ENCODE measurements around the gene CUX1.
"Not testable (repeated sequence)": the region's sequence is repeated elsewhere in the genome, so short reads cannot be mapped to it uniquely, and the experiment has no call there.

CUX1 gene

GRCh38 chr7:101990811-101991418 is 173.5 kb downstream of the CUX1 start:
- no peak for DNase-seq

DNA sequence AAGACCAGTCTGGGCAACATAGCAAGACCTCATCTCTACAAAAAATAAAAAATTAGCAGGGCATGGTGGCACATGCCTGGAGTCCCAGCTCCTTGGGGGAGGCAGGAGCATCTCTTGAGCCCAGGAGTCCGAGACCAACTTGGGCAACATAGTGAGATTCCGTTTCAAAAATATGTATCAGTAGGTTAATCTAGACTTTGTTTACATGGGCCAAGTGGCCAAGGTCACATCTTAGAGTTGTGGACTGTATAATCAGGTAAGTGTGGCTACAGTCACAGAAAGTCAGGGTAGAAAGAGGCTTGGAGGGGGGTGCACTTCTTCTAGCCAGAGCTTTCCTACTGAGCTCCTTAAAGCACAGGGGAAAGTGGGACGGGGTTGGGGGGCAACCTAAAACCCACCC is 174.4 kb downstream of the CUX1 start:
- DNase-seq: no peak

- DNase-seq: no peak
These were observed 175.9 kb downstream of the CUX1 start for GRCh38 chr7:101993311-101993710.

- DNase-seq: no peak
These were observed 177.7 kb downstream of the CUX1 start for GRCh38 chr7:101995121-101995520.

- no peak for DNase-seq
These were observed 178.8 kb downstream of the CUX1 start for GRCh38 chr7:101996131-101996691.

- no peak for DNase-seq
These were observed 179.4 kb downstream of the CUX1 start for GRCh38 chr7:101996876-101997275.

- DNase-seq: no peak
These were observed 180.8 kb downstream of the CUX1 start for GRCh38 chr7:101998029-101998905.

DNA sequence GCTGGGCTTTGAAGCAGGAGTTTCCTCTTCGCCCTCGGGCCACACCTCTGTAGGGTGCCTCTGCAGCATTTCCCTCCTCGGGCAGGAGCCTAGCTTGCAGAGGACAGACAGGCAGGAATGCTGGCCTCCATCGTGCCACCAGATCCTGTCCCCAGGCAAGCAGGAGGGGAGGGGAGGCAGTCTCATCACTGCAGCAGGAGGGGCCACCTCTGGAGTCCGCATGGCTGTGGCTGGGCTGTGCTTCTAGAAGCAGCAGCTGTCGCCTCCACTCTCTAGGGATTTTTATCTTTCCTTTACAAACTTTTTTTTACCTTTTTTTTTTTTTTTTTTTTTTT is 181.4 kb downstream of the CUX1 start:
- DNase-seq: no peak

GRCh38 chr7:101999393-101999792 is 182.0 kb downstream of the CUX1 start:
- no peak for DNase-seq

GRCh38 chr7:102000123-102000522 is 182.7 kb downstream of the CUX1 start:
- DNase-seq: no peak

DNA sequence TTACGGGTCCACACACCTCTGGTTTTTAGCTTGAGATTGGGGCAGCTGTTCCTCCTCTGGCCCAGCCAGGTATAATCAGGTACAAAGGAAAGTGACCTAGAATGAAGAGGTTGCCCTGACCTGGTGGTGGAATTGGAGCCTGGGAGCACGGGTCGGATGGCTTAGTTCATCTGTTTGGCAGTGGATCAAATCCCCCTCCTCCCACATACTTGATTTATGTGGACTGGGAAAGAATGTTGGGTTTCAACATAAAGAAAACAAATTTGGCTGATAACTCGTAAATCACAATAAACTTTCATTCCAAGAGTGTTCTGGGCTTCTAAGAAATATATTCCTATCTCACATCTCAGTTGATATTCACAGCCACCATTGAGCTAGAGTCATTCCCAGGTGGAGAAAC is 186.8 kb downstream of the CUX1 start:
- DNase-seq: no peak

- DNase-seq: no peak
These were observed 187.4 kb downstream of the CUX1 start for GRCh38 chr7:102004848-102005247.

DNA sequence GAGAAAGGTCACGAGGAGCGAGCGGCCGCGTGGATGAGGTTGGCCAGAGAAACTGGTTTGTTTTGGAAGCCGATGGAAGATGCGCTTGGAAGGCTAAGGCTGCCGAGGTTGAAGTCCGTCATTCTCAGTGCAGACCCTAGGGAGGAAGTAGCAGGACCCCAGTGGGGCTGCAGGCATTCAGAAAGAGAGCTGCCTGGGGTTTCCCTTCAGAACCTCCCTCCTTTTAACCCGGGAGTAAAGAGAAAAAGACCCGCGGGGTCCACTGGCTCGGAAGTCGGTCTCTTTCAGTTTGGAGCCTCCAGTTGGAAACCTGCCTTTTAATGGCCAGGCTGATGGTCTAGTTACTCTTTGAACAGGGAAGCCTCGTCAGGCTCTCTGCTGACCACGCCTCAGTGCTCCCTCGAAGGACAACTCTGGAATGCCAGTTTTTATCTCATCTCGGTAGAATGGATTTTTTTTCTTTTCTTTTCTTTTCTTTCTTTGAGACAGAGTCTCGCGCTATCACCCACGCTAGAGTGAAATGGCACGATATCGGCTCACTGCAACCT is 188.6 kb downstream of the CUX1 start:
- DNase-seq: no peak

GRCh38 chr7:102006695-102007094 is 189.3 kb downstream of the CUX1 start:
- DNase-seq: no peak

DNA sequence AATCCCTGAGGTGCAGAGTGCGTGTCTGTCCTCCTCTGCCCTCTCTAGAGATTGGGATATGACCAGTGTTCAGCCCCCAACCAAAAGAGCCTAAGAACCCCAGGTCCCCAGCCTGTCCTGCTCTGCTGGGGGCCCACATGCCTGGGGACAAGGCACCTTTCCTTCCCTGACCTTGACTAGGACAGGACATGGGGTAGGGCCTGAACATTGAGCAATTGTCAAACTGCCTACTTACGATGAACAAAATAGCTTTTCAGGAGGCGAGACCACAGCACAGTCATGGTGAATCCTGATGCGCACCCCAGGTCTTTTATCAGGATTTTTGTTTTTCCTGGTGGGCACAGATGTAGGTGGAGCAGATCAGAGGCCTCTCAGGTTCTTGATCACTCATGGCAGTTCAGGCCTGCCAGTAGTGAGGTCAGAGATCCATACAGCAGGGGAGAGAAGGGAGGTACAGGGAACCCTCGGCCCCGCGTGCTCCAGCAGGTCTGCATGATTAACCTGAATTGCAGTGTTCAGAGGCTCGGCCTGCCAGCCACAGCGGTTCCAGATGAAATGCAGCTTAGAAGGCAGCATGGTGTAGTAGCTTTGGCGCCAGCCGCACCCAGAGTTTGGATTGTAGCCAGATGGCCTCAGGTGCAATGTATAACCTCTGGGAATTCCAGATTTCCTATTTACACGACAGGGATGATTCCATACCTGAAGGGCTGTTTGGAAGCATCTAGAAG is 191.3 kb downstream of the CUX1 start:
- no peak for DNase-seq

DNA sequence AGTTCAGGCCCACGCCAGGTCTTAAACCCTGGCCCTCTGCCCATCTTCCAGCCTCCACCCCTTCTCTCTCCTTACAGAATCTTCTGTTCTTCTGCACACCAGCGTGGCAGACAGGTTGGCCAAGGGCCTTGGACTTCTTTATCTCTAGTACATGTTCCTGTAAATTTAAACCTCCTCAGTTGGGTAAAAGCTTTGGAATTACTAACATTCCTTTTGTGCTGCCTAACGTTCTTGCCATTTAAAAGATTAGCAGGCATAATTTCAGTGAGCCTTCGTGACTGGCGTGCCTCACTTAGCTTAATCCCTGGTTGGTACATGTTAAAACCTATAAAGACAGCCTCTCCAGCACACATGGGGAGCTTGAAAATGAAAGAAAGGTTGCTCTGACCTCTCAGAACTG is 192.2 kb downstream of the CUX1 start:
- DNase-seq: no peak

DNA sequence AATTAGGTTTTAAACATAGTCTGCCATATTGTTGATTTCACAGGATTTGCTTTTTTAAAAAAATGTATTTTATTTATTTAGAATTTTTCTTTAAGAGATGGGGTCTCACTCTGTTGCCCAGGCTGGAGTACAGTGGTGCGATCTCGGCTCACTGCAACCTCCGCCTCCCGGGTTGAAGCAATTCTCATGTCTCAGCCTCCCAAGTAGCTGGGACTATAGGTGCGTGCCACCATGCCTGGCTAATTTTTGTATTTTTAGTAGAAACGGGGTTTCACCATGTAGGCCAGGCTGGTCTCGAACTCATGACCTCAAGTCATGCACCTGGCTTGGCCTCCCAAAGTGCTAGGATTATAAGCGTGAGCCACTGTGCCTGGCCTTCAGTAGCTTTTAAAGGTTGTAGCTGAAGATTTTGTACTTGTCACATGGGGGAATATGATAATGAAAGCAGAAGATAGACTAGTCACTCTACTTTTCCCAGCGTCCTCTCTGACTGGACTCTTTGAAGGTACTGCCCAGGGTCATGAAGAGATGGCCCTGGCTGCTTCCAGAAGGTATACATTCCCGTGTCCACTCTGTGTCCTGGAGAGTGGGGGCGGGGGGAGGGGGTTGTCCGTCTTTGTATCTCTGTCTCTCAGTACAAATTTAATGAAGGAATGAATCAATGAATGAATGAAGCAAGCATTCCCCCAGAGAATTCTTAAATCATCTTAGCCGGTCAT is 194.8 kb downstream of the CUX1 start:
- not testable (repeated sequence) for DNase-seq

DNA sequence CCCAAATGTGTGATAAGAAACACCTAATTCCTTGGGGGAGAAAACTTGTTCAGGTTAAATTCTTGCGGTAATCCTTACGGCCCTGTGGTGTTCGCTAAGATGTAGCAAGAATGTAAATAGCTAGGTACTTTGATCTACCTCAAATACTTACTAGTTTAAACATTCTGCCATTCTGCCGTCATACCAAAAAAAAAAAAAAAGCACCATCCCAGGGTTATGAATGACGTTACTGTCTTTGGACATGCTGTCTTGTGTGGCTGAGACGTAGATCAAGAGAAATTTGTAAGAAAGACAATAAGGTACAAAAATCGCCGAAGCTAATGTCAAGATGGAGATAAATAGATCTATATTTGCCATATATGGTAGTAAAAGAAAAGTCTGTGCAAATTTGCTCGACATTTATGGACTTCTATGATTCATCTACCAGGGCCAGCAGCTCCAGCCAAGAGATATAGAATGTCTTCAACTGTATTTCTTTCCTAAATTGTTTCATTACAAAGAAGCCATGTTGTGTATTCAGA is 195.6 kb downstream of the CUX1 start:
- DNase-seq: no peak

DNA sequence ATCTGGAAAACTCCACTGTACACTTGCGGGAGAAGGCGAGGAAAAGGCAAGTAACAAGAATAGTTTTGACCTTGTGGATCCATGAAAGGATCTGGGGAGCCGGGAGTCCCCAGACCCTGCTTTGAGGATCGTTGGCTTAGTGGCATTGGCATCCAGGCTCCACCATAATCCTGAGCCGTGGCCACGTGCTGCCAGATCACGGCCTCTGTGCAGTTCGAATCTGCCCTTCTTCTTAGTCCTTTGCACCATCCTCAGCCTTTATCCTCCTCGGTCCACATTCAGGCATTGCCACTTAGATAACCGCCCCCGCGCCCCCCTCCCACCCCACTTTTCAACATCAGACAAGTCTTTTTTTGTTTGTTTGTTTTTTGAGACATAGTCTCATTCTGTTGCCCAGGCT is 201.4 kb downstream of the CUX1 start:
- no peak for DNase-seq

DNA sequence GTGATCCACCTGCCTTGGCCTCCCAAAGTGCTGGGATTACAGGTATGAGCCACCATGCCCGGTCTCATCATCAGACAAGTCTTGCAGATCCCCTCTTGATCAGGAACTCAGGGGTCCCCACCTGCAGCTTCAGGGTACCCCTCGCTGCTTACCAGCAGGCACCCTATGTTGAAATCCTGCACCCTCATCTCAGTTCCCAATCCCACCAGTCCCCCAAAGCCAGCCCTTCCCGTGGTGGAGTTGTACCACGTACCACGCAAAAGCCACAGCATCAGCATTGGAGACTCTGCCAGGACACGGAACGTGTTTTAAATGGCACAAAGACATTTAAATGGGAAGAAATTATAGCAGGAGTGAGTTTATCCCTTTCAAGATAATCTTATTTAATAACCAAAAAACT is 202.0 kb downstream of the CUX1 start:
- no peak for DNase-seq

GRCh38 chr7:102021841-102022618 is 204.6 kb downstream of the CUX1 start:
- no peak for DNase-seq

Data from SHP77 treated with DMSO at 0.1 percent for 48 hours (cell line).